Testis (tissue), 3 donors: ENCODE measurements around the gene JMJD4. TPM values are rescaled to one million over a fixed set of nuclear protein-coding genes. Genes with fewer than 3 reads are reported as not detected.

ENCODE experiments used
- DNase-seq: peaks from one replicate; pipeline ENCODE4 v3.0.0-alpha.2; 2019
- H3K27ac ChIP-seq, 2 donors: fragments of 200-600 bp; sonication (generic); one replicate each; pipeline ENCODE4 v1.5.1; 2019
- H3K27me3 ChIP-seq: fragments of 200-600 bp; sonication (generic); one replicate; pipeline ENCODE4 v1.5.1; 2019
- H3K36me3 ChIP-seq: fragments of 200-600 bp; sonication (generic); one replicate; pipeline ENCODE4 v1.5.1; 2017; ENCODE audit warnings: low read depth; ENCODE audit errors: missing control alignments
- H3K4me1 ChIP-seq: fragments of 200-600 bp; sonication (generic); one replicate; pipeline ENCODE4 v1.5.1; 2019
- H3K4me3 ChIP-seq, 2 donors: fragments of 200-600 bp; sonication (generic); one replicate each; pipeline ENCODE4 v1.5.1; 2017 to 2019
- H3K9me3 ChIP-seq: fragments of 200-600 bp; sonication (generic); one replicate; pipeline ENCODE4 v1.5.1; 2017
- CTCF ChIP-seq, 3 experiments: fragments of 450-650 bp in 2 of 3; fragments of 200-600 bp in 1 of 3; sonication (generic) in 1 of 3; IDR thresholded peaks; one replicate each; pipeline ENCODE4 v1.5.1; 2016 to 2019; ENCODE audit warnings: antibody characterized with exemption in 3 of 3, mild to moderate bottlenecking in 2 of 3, moderate library complexity in 1 of 3
- POLR2A ChIP-seq: fragments of 450-650 bp; IDR thresholded peaks from one replicate; pipeline ENCODE4 v1.6.1; 2017; ENCODE audit warnings: antibody characterized with exemption, mild to moderate bottlenecking, moderate library complexity
- WGBS, 2 donors: methylation state at CpG; one replicate each; pipeline ENCODE4 v1.1.5; 2018; 5-methylcytosine and 5-hydroxymethylcytosine counted together
- intact Hi-C: fragments of 100-400 bp; cut with DNase I; formaldehyde crosslinking; loops from one replicate; pipeline ENCODE4 v1.15.1; 2023; ENCODE audit warnings: low total_unique reads
- polyA plus RNA-seq: library from polyadenylated mRNA; stranded (reverse); fragments of 350-450 nt; fragmentation: Illumina TruSeq; extraction: RNeasy Lipid Tissue Mini Kit (QIAGEN cat#74804); gene quantifications from one replicate; pipeline ENCODE4 v1.2.3, GENCODE V29; 2014; ENCODE audit warnings: low read depth, low replicate concordance; ENCODE audit not compliant: insufficient read depth
- total RNA-seq, 2 donors: library from RNA; depleted of rRNA; stranded (reverse); fragments of >200 nt; gene quantifications; one replicate each; pipeline ENCODE4 v1.2.3, GENCODE V29; 2016

The JMJD4 gene
- total and polyA plus RNA-seq, 3 donors from 2014 or later, result 33.8 to 36.1 (median 35.2) TPM

GRCh38 chr1:227759341-227760300 lies 24.5 kb upstream of the JMJD4 start:
- Histone ChIP-seq H3K27me3 (no peaks in the 10 kb centered on the region), H3K9me3 (no peaks in the 10 kb centered on the region), H3K4me3 (no peak overlapping the region), H3K4me1 (no peaks in the 10 kb centered on the region), H3K36me3 (no peaks in the 10 kb centered on the region), H3K27ac (no peak overlapping the region)
- intact Hi-C loops, result loop anchor here (10.0 kb wide), 1 partner anchor 845 kb away; no protein-coding TSS in a partner anchor
- 91 to 93% methylated on average over 13 to 15 of the region's 15 CpGs for WGBS, 2 donors
- TF ChIP-seq CTCF (IDR thresholded peaks at IDR 0.05) (no peak), POLR2A (no peak)
- DNase-seq, result no peak

GRCh38 chr1:227758366-227758765 lies 23.3 kb upstream of the JMJD4 start:
- no peaks in the 10 kb centered on the region for H3K9me3 ChIP-seq
- WGBS, 2 donors, result 68 to 72% methylated on average over 6 of the region's 6 CpGs
- TF ChIP-seq CTCF (IDR thresholded peaks at IDR 0.05) (no peak), POLR2A (no peak)
- H3K4me3 ChIP-seq, result no peak overlapping the region
- intact Hi-C loops, result no loop called here
- H3K27me3 ChIP-seq, result no peaks in the 10 kb centered on the region
- H3K36me3 ChIP-seq, result no peaks in the 10 kb centered on the region
- H3K4me1 ChIP-seq, result peaks cover 6% of the 10 kb centered on the region
- no peak for DNase-seq
- H3K27ac ChIP-seq, result no peak overlapping the region

- 39 to 57% methylated on average over 2 of the region's 2 CpGs for WGBS, 2 donors
- no peaks in the 10 kb centered on the region for H3K27me3 ChIP-seq
- no peaks in the 10 kb centered on the region for H3K36me3 ChIP-seq
- H3K27ac ChIP-seq, result no peak overlapping the region
- H3K4me1 ChIP-seq, result peaks cover 6% of the 10 kb centered on the region
- DNase-seq, result no peak
- TF ChIP-seq POLR2A (no peak), CTCF (IDR thresholded peaks at IDR 0.05) (no peak)
- H3K4me3 ChIP-seq, result no peak overlapping the region
- intact Hi-C loops, result no loop called here
- no peaks in the 10 kb centered on the region for H3K9me3 ChIP-seq
Observed at GRCh38 chr1:227757781-227758180, 22.7 kb upstream of the JMJD4 start.

- 86 to 92% methylated on average over 12 to 13 of the region's 13 CpGs for WGBS, 2 donors
- no peak for TF ChIP-seq CTCF (IDR thresholded peaks at IDR 0.05)
- no peak for TF ChIP-seq POLR2A
- H3K9me3 ChIP-seq, result no peaks in the 10 kb centered on the region
- no peaks in the 10 kb centered on the region for H3K36me3 ChIP-seq
- H3K4me3 ChIP-seq, result no peak overlapping the region
- DNase-seq, result no peak
- H3K4me1 ChIP-seq, result peaks cover 6% of the 10 kb centered on the region
- no peaks in the 10 kb centered on the region for H3K27me3 ChIP-seq
- H3K27ac ChIP-seq, result no peak overlapping the region
- intact Hi-C loops, result no loop called here
Observed at GRCh38 chr1:227756172-227756959, 21.3 kb upstream of the JMJD4 start.
